T-helper 1 cell treated with Interleukin-12 subunit alpha and Interleukin-12 subunit beta and Interleukin-4 antibody, amounts not matched to agents 30 μg/mL and 1 μg/mL, for 36 hours (primary cell): ENCODE results near the gene PSMB4.
"Not testable (repeated sequence)": the region's sequence is repeated elsewhere in the genome, so short reads cannot be mapped to it uniquely, and the experiment has no call there.

Experiments
- H3K27ac Mint-ChIP-seq: one replicate; pipeline ENCODE4 v1.8.0; 2021; ENCODE audit warnings: mild to moderate bottlenecking, mixed read lengths
- H3K27me3 Mint-ChIP-seq: one replicate; pipeline ENCODE4 v1.8.0; 2021; ENCODE audit warnings: low read depth, mixed read lengths
- H3K36me3 Mint-ChIP-seq: one replicate; pipeline ENCODE4 v1.8.0; 2021; ENCODE audit warnings: low read depth, mixed read lengths
- H3K4me1 Mint-ChIP-seq: one replicate; pipeline ENCODE4 v1.8.0; 2021; ENCODE audit warnings: low read depth, mixed read lengths
- H3K4me3 Mint-ChIP-seq: one replicate; pipeline ENCODE4 v1.8.0; 2021; ENCODE audit warnings: mild to moderate bottlenecking, moderate library complexity, mixed read lengths
- H3K9me3 Mint-ChIP-seq: one replicate; pipeline ENCODE4 v1.8.0; 2021; ENCODE audit warnings: mixed read lengths

PSMB4 gene

GRCh38 chr1:151403612-151404011 lies 4.2 kb downstream of the PSMB4 start:
- Mint-ChIP-seq H3K27ac (peak overlapping the region; percentile 1), H3K4me1 (peaks cover 27% of the 10 kb centered on the region), H3K36me3 (peaks cover 60% of the 10 kb centered on the region), H3K9me3 (no peaks in the 10 kb centered on the region), H3K4me3 (no peak overlapping the region), H3K27me3 (no peaks in the 10 kb centered on the region)

GRCh38 chr1:151405187-151405951 lies 6.0 kb downstream of the PSMB4 start:
- H3K4me3 Mint-ChIP-seq = no peak overlapping the region
- no peaks in the 10 kb centered on the region for H3K9me3 Mint-ChIP-seq
- peaks cover 60% of the 10 kb centered on the region for H3K36me3 Mint-ChIP-seq
- peaks cover 19% of the 10 kb centered on the region for H3K4me1 Mint-ChIP-seq
- H3K27ac Mint-ChIP-seq = no peak overlapping the region
- no peaks in the 10 kb centered on the region for H3K27me3 Mint-ChIP-seq

GRCh38 chr1:151406176-151406575 lies 6.8 kb downstream of the PSMB4 start:
- Mint-ChIP-seq H3K36me3 (peaks cover 57% of the 10 kb centered on the region), H3K4me1 (peaks cover 11% of the 10 kb centered on the region), H3K27ac (no peak overlapping the region)

GRCh38 chr1:151407304-151407703 lies 7.9 kb downstream of the PSMB4 start:
- peaks cover 4% of the 10 kb centered on the region for H3K4me1 Mint-ChIP-seq
- H3K36me3 Mint-ChIP-seq = peaks cover 52% of the 10 kb centered on the region
- no peaks in the 10 kb centered on the region for H3K9me3 Mint-ChIP-seq
- H3K27me3 Mint-ChIP-seq = no peaks in the 10 kb centered on the region
- no peak overlapping the region for H3K4me3 Mint-ChIP-seq
- no peak overlapping the region for H3K27ac Mint-ChIP-seq

More at GRCh38 chr1:151406176-151406575, 6.8 kb downstream of the PSMB4 start:
- Mint-ChIP-seq H3K4me3 (no peak overlapping the region), H3K27me3 (no peaks in the 10 kb centered on the region), H3K9me3 (no peaks in the 10 kb centered on the region)

- peaks cover 46% of the 10 kb centered on the region for H3K36me3 Mint-ChIP-seq
- no peaks in the 10 kb centered on the region for H3K9me3 Mint-ChIP-seq
- H3K27ac Mint-ChIP-seq = no peak overlapping the region
Measured at GRCh38 chr1:151408891-151409290, 9.5 kb downstream of the PSMB4 start.

GRCh38 chr1:151411884-151412283 lies 12.5 kb downstream of the PSMB4 start:
- no peak overlapping the region for H3K27ac Mint-ChIP-seq
- peaks cover 44% of the 10 kb centered on the region for H3K36me3 Mint-ChIP-seq
- no peaks in the 10 kb centered on the region for H3K27me3 Mint-ChIP-seq
- H3K4me3 Mint-ChIP-seq = no peak overlapping the region
- no peaks in the 10 kb centered on the region for H3K4me1 Mint-ChIP-seq
- H3K9me3 Mint-ChIP-seq = no peaks in the 10 kb centered on the region

More at GRCh38 chr1:151408891-151409290, 9.5 kb downstream of the PSMB4 start:
- Mint-ChIP-seq H3K4me1 (no peaks in the 10 kb centered on the region), H3K4me3 (no peak overlapping the region), H3K27me3 (no peaks in the 10 kb centered on the region)

GRCh38 chr1:151416231-151416630 lies 16.9 kb downstream of the PSMB4 start:
- Mint-ChIP-seq H3K27me3 (no peaks in the 10 kb centered on the region), H3K4me1 (peaks cover 2% of the 10 kb centered on the region), H3K4me3 (no peak overlapping the region), H3K27ac (no peak overlapping the region), H3K36me3 (peaks cover 30% of the 10 kb centered on the region), H3K9me3 (no peaks in the 10 kb centered on the region)

GRCh38 chr1:151418081-151418480 lies 18.7 kb downstream of the PSMB4 start:
- Mint-ChIP-seq H3K4me3 (no peak overlapping the region), H3K27ac (no peak overlapping the region), H3K36me3 (peaks cover 26% of the 10 kb centered on the region), H3K4me1 (peaks cover 2% of the 10 kb centered on the region), H3K27me3 (no peaks in the 10 kb centered on the region), H3K9me3 (no peaks in the 10 kb centered on the region)

GRCh38 chr1:151419819-151420218 lies 20.4 kb downstream of the PSMB4 start:
- Mint-ChIP-seq H3K27ac (no peak overlapping the region), H3K4me1 (peaks cover 2% of the 10 kb centered on the region), H3K36me3 (peaks cover 32% of the 10 kb centered on the region), H3K9me3 (no peaks in the 10 kb centered on the region), H3K27me3 (no peaks in the 10 kb centered on the region), H3K4me3 (no peak overlapping the region)

- H3K4me1 Mint-ChIP-seq = no peaks in the 10 kb centered on the region
- H3K27ac Mint-ChIP-seq = peak overlapping the region; percentile 5
- no peak overlapping the region for H3K4me3 Mint-ChIP-seq
- no peaks in the 10 kb centered on the region for H3K27me3 Mint-ChIP-seq
- H3K36me3 Mint-ChIP-seq = peaks cover 41% of the 10 kb centered on the region
- no peaks in the 10 kb centered on the region for H3K9me3 Mint-ChIP-seq
Measured at GRCh38 chr1:151425103-151425502, 25.7 kb downstream of the PSMB4 start.

GRCh38 chr1:151428068-151428467 lies 28.7 kb downstream of the PSMB4 start:
- Mint-ChIP-seq H3K36me3 (peaks cover 34% of the 10 kb centered on the region), H3K27me3 (no peaks in the 10 kb centered on the region), H3K4me1 (peaks cover 2% of the 10 kb centered on the region), H3K4me3 (no peak overlapping the region), H3K27ac (no peak overlapping the region), H3K9me3 (no peaks in the 10 kb centered on the region)

- not testable (repeated sequence) for H3K27ac Mint-ChIP-seq, H3K4me1 Mint-ChIP-seq, H3K36me3 Mint-ChIP-seq, H3K4me3 Mint-ChIP-seq, H3K9me3 Mint-ChIP-seq, H3K27me3 Mint-ChIP-seq
Measured at GRCh38 chr1:151433827-151434226, 34.5 kb downstream of the PSMB4 start.

GRCh38 chr1:151435174-151435573 lies 35.8 kb downstream of the PSMB4 start:
- Mint-ChIP-seq H3K27me3 (no peaks in the 10 kb centered on the region), H3K9me3 (no peaks in the 10 kb centered on the region), H3K36me3 (peaks cover 6% of the 10 kb centered on the region), H3K4me3 (no peak overlapping the region), H3K4me1 (peaks cover 9% of the 10 kb centered on the region), H3K27ac (no peak overlapping the region)

GRCh38 chr1:151436985-151437384 lies 37.6 kb downstream of the PSMB4 start:
- peaks cover 10% of the 10 kb centered on the region for H3K36me3 Mint-ChIP-seq
- peaks cover 11% of the 10 kb centered on the region for H3K4me1 Mint-ChIP-seq
- H3K9me3 Mint-ChIP-seq = no peaks in the 10 kb centered on the region
- no peak overlapping the region for H3K27ac Mint-ChIP-seq
- H3K4me3 Mint-ChIP-seq = no peak overlapping the region
- H3K27me3 Mint-ChIP-seq = no peaks in the 10 kb centered on the region

GRCh38 chr1:151437396-151437795 lies 38.0 kb downstream of the PSMB4 start:
- H3K4me3 Mint-ChIP-seq, H3K27me3 Mint-ChIP-seq, H3K9me3 Mint-ChIP-seq, H3K36me3 Mint-ChIP-seq, H3K27ac Mint-ChIP-seq: not testable (repeated sequence)
- H3K4me1 Mint-ChIP-seq = peaks cover 12% of the 10 kb centered on the region
